Gastroesophageal sphincter (tissue), 3 donors: ENCODE data around the gene CNOT3.

Source experiments
- CTCF ChIP-seq, 4 experiments: fragments of 200-600 bp in 2 of 4; fragments of 450-650 bp in 2 of 4; sonication (generic) in 1 of 4; IDR thresholded peaks; one replicate each; pipeline ENCODE4 v1.5.1; 2017 to 2019; ENCODE audit warnings: antibody characterized with exemption in 4 of 4, mild to moderate bottlenecking in 2 of 4, moderate library complexity in 2 of 4
- EP300 ChIP-seq: sonication (generic); formaldehyde crosslinking; IDR thresholded peaks from one replicate; pipeline ENCODE4 v1.6.1; 2017; ENCODE audit warnings: antibody characterized with exemption, mild to moderate bottlenecking
- POLR2AphosphoS5 ChIP-seq: sonication (generic); formaldehyde crosslinking; IDR thresholded peaks from one replicate; pipeline ENCODE4 v1.6.1; 2017; ENCODE audit warnings: antibody characterized with exemption

GRCh38 chr19:54179921-54180461 is 42.4 kb downstream of the CNOT3 start:
- no peak for TF ChIP-seq POLR2AphosphoS5
- TF ChIP-seq CTCF (IDR thresholded peaks at IDR 0.05): no peak
- no peak for TF ChIP-seq EP300
